HCT116 (cell line): ENCODE results near the gene TSPAN3.

Experiments used
- EZH2 ChIP-seq: fragments of 200-600 bp; sonication (generic); IDR thresholded peaks from 2 replicates; pipeline ENCODE4 v1.6.1; 2017; ENCODE audit warnings: antibody characterized with exemption, mixed run types
- POLR2A ChIP-seq: IDR thresholded peaks from 2 replicates; pipeline ENCODE4 v1.7.0; 2011; ENCODE audit warnings: borderline replicate concordance; ENCODE audit not compliant: insufficient read depth, insufficient read length; ENCODE audit errors: extremely low read depth
- RAD21 ChIP-seq: IDR thresholded peaks from 2 replicates; pipeline ENCODE4 v1.6.1; 2012; ENCODE audit warnings: low read depth, mild to moderate bottlenecking
- TCF7L2 ChIP-seq: IDR thresholded peaks from 2 replicates; pipeline ENCODE4 v1.7.0; 2011; ENCODE audit warnings: borderline replicate concordance, inconsistent platforms; ENCODE audit not compliant: insufficient read depth, insufficient read length; ENCODE audit errors: extremely low read depth
- YY1 ChIP-seq: IDR thresholded peaks from 2 replicates; pipeline ENCODE4 v1.6.1; 2011; ENCODE audit warnings: low read length, low read depth, moderate library complexity, mild to moderate bottlenecking; ENCODE audit not compliant: insufficient replicate concordance; ENCODE audit errors: extremely low read depth
- TF ChIP-seq, protein P1 (sequence below), 3 experiments: fragments of 200-600 bp in 1 of 3; sonication (generic) in 1 of 3; IDR thresholded peaks in 2 of 3; conservative IDR thresholded peaks in 1 of 3; 2 replicates each; pipeline ENCODE4 v1.5.1; 2012 to 2017; ENCODE audit warnings: low read depth in 2 of 3, low read length in 2 of 3, antibody characterized with exemption in 1 of 3, borderline replicate concordance in 1 of 3, control low read depth in 1 of 3, mild to moderate bottlenecking in 1 of 3, mixed read lengths in 1 of 3, mixed run types in 1 of 3, moderate library complexity in 1 of 3; ENCODE audit not compliant: insufficient read depth in 1 of 3
- TF ChIP-seq, protein P2 (sequence below): IDR thresholded peaks from 2 replicates; pipeline ENCODE4 v1.6.1; 2012; ENCODE audit warnings: low read depth
- TF ChIP-seq, protein P3 (sequence below): IDR thresholded peaks from 2 replicates; pipeline ENCODE4 v1.6.1; 2012
- TF ChIP-seq, protein P4 (sequence below): IDR thresholded peaks from 2 replicates; pipeline ENCODE4 v1.6.1; 2011; ENCODE audit warnings: mild to moderate bottlenecking, low read length, moderate library complexity; ENCODE audit not compliant: insufficient replicate concordance; ENCODE audit errors: extremely low read depth

DNA sequence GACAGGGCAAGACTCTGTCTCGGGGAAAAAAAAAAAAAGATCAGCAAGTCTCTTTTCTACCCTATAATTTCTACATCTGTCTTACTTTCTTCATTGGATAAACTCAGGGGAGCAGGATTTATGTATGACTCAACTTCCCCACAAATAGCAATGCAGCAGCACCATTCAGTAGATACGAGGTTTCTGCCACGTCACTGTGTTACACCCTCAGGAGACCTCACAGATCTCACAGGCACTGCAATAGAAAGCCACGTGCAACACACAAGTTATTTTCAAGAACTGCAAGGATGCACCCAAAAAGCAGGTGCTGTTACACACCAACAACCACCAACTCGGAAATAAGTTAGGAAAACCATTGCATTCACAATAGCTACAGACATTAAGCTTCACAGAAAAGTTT is 30.2 kb downstream of the TSPAN3 start:
- TF ChIP-seq, protein P1, sequence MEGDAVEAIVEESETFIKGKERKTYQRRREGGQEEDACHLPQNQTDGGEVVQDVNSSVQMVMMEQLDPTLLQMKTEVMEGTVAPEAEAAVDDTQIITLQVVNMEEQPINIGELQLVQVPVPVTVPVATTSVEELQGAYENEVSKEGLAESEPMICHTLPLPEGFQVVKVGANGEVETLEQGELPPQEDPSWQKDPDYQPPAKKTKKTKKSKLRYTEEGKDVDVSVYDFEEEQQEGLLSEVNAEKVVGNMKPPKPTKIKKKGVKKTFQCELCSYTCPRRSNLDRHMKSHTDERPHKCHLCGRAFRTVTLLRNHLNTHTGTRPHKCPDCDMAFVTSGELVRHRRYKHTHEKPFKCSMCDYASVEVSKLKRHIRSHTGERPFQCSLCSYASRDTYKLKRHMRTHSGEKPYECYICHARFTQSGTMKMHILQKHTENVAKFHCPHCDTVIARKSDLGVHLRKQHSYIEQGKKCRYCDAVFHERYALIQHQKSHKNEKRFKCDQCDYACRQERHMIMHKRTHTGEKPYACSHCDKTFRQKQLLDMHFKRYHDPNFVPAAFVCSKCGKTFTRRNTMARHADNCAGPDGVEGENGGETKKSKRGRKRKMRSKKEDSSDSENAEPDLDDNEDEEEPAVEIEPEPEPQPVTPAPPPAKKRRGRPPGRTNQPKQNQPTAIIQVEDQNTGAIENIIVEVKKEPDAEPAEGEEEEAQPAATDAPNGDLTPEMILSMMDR (IDR thresholded peaks at IDR 0.05 in 2 of 3, conservative IDR thresholded peaks at IDR 0.05 in 1 of 3; ENCODE audit: borderline replicate concordance in 1 of 3, insufficient read depth in 1 of 3, low read depth in 2 of 3, low read length in 2 of 3): no peak
- TF ChIP-seq POLR2A (no peak), RAD21 (no peak), EZH2 (no peak), TCF7L2 (no peak), YY1 (no peak)
- TF ChIP-seq, protein P2, sequence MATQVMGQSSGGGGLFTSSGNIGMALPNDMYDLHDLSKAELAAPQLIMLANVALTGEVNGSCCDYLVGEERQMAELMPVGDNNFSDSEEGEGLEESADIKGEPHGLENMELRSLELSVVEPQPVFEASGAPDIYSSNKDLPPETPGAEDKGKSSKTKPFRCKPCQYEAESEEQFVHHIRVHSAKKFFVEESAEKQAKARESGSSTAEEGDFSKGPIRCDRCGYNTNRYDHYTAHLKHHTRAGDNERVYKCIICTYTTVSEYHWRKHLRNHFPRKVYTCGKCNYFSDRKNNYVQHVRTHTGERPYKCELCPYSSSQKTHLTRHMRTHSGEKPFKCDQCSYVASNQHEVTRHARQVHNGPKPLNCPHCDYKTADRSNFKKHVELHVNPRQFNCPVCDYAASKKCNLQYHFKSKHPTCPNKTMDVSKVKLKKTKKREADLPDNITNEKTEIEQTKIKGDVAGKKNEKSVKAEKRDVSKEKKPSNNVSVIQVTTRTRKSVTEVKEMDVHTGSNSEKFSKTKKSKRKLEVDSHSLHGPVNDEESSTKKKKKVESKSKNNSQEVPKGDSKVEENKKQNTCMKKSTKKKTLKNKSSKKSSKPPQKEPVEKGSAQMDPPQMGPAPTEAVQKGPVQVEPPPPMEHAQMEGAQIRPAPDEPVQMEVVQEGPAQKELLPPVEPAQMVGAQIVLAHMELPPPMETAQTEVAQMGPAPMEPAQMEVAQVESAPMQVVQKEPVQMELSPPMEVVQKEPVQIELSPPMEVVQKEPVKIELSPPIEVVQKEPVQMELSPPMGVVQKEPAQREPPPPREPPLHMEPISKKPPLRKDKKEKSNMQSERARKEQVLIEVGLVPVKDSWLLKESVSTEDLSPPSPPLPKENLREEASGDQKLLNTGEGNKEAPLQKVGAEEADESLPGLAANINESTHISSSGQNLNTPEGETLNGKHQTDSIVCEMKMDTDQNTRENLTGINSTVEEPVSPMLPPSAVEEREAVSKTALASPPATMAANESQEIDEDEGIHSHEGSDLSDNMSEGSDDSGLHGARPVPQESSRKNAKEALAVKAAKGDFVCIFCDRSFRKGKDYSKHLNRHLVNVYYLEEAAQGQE: no peak
- TF ChIP-seq, protein P3, sequence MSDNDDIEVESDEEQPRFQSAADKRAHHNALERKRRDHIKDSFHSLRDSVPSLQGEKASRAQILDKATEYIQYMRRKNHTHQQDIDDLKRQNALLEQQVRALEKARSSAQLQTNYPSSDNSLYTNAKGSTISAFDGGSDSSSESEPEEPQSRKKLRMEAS: no peak
- TF ChIP-seq, protein P4, sequence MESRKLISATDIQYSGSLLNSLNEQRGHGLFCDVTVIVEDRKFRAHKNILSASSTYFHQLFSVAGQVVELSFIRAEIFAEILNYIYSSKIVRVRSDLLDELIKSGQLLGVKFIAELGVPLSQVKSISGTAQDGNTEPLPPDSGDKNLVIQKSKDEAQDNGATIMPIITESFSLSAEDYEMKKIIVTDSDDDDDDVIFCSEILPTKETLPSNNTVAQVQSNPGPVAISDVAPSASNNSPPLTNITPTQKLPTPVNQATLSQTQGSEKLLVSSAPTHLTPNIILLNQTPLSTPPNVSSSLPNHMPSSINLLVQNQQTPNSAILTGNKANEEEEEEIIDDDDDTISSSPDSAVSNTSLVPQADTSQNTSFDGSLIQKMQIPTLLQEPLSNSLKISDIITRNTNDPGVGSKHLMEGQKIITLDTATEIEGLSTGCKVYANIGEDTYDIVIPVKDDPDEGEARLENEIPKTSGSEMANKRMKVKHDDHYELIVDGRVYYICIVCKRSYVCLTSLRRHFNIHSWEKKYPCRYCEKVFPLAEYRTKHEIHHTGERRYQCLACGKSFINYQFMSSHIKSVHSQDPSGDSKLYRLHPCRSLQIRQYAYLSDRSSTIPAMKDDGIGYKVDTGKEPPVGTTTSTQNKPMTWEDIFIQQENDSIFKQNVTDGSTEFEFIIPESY: no peak
